ENCODE measurements around the gene ASB15. TPM values are rescaled to one million over a fixed set of nuclear protein-coding genes. Genes with fewer than 3 reads are reported as not detected.

The ASB15 gene
- total and polyA plus RNA-seq, 2 donors (not counting 3 experiments of a cell fraction or from before 2014, with no cell fraction given): not detected

- H3K4me2 ChIP-seq (ENCODE audit: insufficient read depth, low read length): no peak overlapping the region
- FAIRE-seq (no peak), DNase-seq (ENCODE audit: low read depth, low spot score) (no peak)
- no peaks in the 10 kb centered on the region for H3K79me2 ChIP-seq (ENCODE audit: control insufficient read depth, insufficient read depth, low read length)
- ChIA-PET POLR2A (no interaction called here), CTCF (interaction anchor here (1.4 kb wide), 1 partner anchor 255 kb away, joined by 3 read pairs; no protein-coding TSS in a partner anchor)
- no peak overlapping the region for H3K4me3 ChIP-seq (replicated peaks in 1 of 3; ENCODE audit: insufficient read depth in 1 of 3, low read depth in 1 of 3, low read length in 3 of 3)
- H3K27me3 ChIP-seq (ENCODE audit: control insufficient read depth in 2 of 2, insufficient read depth in 2 of 2, low read length in 2 of 2): peaks cover 0 to 3% of the 10 kb centered on the region in 2 experiments
- no peaks in the 10 kb centered on the region for H3K4me1 ChIP-seq (ENCODE audit: control insufficient read depth, extremely low read depth, insufficient read depth, low read length)
- H3K9me1 ChIP-seq (replicated peaks; ENCODE audit: control insufficient read depth, extremely low read depth, insufficient read depth, low read length): no peaks in the 10 kb centered on the region
- intact Hi-C loops (cut with micrococcal nuclease): no loop called here
- no peaks in the 10 kb centered on the region for H4K20me1 ChIP-seq (replicated peaks; ENCODE audit: control insufficient read depth, extremely low read depth, insufficient read depth, low read length)
- H3K9me3 ChIP-seq (replicated peaks; ENCODE audit: control insufficient read depth, insufficient read depth, low read length): no peaks in the 10 kb centered on the region
- dilution Hi-C loops (cut with MboI; ENCODE audit: extremely low pct_ligation_motif_present, low sequenced_read_pairs): no loop called here
- H3K36me3 ChIP-seq (ENCODE audit: control insufficient read depth in 2 of 2, extremely low read depth in 1 of 2, insufficient read depth in 2 of 2, low read length in 2 of 2): no peaks in the 10 kb centered on the region
- H2AFZ ChIP-seq (ENCODE audit: low read depth, low read length): no peak overlapping the region
- H3K27ac ChIP-seq (ENCODE audit: insufficient read depth, low read depth, low read length): no peak overlapping the region
- BruUV-seq (replicated peaks): no TSS peak
- TF ChIP-seq EZH2 (IDR thresholded peaks at IDR 0.05; ENCODE audit: borderline replicate concordance, low read depth, low read length, severe bottlenecking) (no peak), GATA2 (IDR thresholded peaks at IDR 0.05; ENCODE audit: insufficient read depth, insufficient read length, low read depth, low read length) (no peak), MAX (IDR thresholded peaks at IDR 0.05; ENCODE audit: insufficient read depth, insufficient read length) (no peak), MYC (IDR thresholded peaks at IDR 0.05; ENCODE audit: low read depth, low read length) (no peak), POLR2A (IDR thresholded peaks at IDR 0.05; ENCODE audit: low read depth, low read length) (no peak), CTCF (IDR thresholded peaks at IDR 0.05; ENCODE audit: extremely low read depth in 1 of 2, insufficient read depth in 1 of 2, low read depth in 1 of 2, low read length in 2 of 2) (no peak), JUN (IDR thresholded peaks at IDR 0.05; ENCODE audit: borderline replicate concordance, insufficient read depth, insufficient read length, low read depth) (no peak), FOS (IDR thresholded peaks at IDR 0.05; ENCODE audit: borderline replicate concordance, insufficient read depth, low read length) (no peak), POLR2AphosphoS5 (IDR thresholded peaks at IDR 0.05; ENCODE audit: insufficient read depth, low read depth, low read length) (no peak)
- no peak overlapping the region for H3K9ac ChIP-seq (replicated peaks; ENCODE audit: extremely low read depth, insufficient read depth, low read length)
Observed at GRCh38 chr7:123609883-123610239, 8.2 kb downstream of the ASB15 start.

Data from endothelial cell of umbilical vein (primary cell).